Esophagus muscularis mucosa (tissue), 3 donors: Measurements from ENCODE around the gene MRPS7.

Experiments
- CTCF ChIP-seq, 3 experiments: fragments of 200-600 bp in 2 of 3; fragments of 450-650 bp in 1 of 3; sonication (generic) in 2 of 3; IDR thresholded peaks; one replicate each; pipeline ENCODE4 v1.5.1; 2017 to 2019; ENCODE audit warnings: antibody characterized with exemption in 3 of 3, mild to moderate bottlenecking in 2 of 3, moderate library complexity in 1 of 3
- POLR2A ChIP-seq: fragments of 450-650 bp; IDR thresholded peaks from one replicate; pipeline ENCODE4 v1.6.1; 2017; ENCODE audit warnings: antibody characterized with exemption, moderate library complexity, mild to moderate bottlenecking, low read depth
- POLR2AphosphoS5 ChIP-seq, 2 donors: sonication (generic); formaldehyde crosslinking; IDR thresholded peaks; one replicate each; pipeline ENCODE4 v1.6.1; 2017; ENCODE audit warnings: antibody characterized with exemption in 2 of 2

DNA sequence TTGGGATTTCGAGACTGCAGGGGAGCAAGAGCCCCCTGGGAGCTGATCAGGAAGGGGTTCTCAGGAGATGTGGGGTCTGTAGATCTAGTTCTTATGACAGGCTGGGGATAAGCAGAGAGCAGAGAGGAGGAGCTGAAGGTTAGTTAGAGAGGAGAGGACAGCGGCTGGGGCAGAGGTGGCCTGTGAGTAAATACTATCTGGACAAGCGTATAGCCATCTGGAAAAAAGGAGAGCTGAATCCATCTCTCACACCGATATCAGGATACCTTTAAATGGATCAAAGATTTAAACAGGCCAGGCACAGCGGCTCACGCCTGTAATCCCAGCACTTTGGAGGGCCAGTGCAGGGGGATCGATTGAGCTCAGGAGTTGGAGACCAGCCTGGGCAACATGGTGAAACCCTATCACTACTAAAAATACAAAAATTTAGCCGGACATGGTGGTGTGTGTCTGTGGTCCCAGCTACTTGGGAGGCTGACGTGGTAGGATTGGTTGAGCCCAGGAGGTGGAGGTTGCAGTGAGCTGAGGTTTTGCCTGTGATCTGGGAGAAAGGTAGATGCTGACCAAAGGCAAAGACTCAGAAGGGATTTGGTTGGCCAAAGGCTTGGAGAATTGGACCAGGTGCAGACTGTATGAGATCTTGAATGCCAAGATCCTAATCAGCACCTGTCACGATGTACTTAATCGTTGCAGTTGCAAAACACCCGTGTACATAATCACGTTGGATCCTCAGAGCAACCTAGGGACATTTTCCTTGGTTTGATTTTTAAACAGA lies 46.5 kb downstream of the MRPS7 start:
- TF ChIP-seq CTCF (IDR thresholded peaks at IDR 0.05) (no peak), POLR2A (no peak), POLR2AphosphoS5 (IDR thresholded peaks at IDR 0.05) (no peak)
